H9 (cell line): ENCODE results near the gene MAPK8IP3. TPM values are rescaled to one million over a fixed set of nuclear protein-coding genes. Genes with fewer than 3 reads are reported as not detected.
A peak's percentile ranks its signal among the peaks of the same experiment; 100 is the strongest.

ENCODE experiments used
- DNase-seq: peaks from one replicate; pipeline ENCODE4 v3.0.0-alpha.2; 2017
- H2AFZ ChIP-seq: one replicate; pipeline ENCODE4 v1.6.1; 2013; ENCODE audit warnings: mild to moderate bottlenecking, low read length, control low read depth, moderate library complexity
- H2AK5ac ChIP-seq: 2 replicates; pipeline ENCODE4 v1.6.1; 2013; ENCODE audit warnings: low read length, control low read depth, mixed read lengths; ENCODE audit not compliant: insufficient read length
- H2BK120ac ChIP-seq: one replicate; pipeline ENCODE4 v1.6.1; 2013; ENCODE audit warnings: low read depth, mild to moderate bottlenecking, low read length, control low read depth, inconsistent platforms; ENCODE audit not compliant: poor library complexity, severe bottlenecking
- H2BK12ac ChIP-seq: 2 replicates; pipeline ENCODE4 v1.6.1; 2013; ENCODE audit warnings: low read length, control low read depth, mixed read lengths, low read depth; ENCODE audit not compliant: insufficient read length
- H2BK15ac ChIP-seq: 2 replicates; pipeline ENCODE4 v1.6.1; 2013; ENCODE audit warnings: low read depth, low read length, control low read depth
- H2BK20ac ChIP-seq: one replicate; pipeline ENCODE4 v1.6.1; 2013; ENCODE audit warnings: low read depth, mild to moderate bottlenecking, low read length, control low read depth, inconsistent platforms; ENCODE audit not compliant: poor library complexity, severe bottlenecking
- H2BK5ac ChIP-seq: 2 replicates; pipeline ENCODE4 v1.6.1; 2013; ENCODE audit warnings: low read length, control low read depth, mixed read lengths; ENCODE audit not compliant: insufficient read length
- H3K14ac ChIP-seq: 2 replicates; pipeline ENCODE4 v1.6.1; 2013; ENCODE audit warnings: low read length, control low read depth; ENCODE audit not compliant: insufficient read depth
- H3K18ac ChIP-seq: 2 replicates; pipeline ENCODE4 v1.6.1; 2013; ENCODE audit warnings: low read depth, mild to moderate bottlenecking, mixed read lengths, low read length, control low read depth; ENCODE audit not compliant: insufficient read length
- H3K23ac ChIP-seq: 2 replicates; pipeline ENCODE4 v1.6.1; 2013; ENCODE audit warnings: low read length, control low read depth, mixed read lengths, low read depth; ENCODE audit not compliant: insufficient read length
- H3K23me2 ChIP-seq: 2 replicates; pipeline ENCODE4 v1.6.1; 2013; ENCODE audit warnings: low read depth, mild to moderate bottlenecking, mixed read lengths, low read length, control low read depth; ENCODE audit not compliant: insufficient read length, poor library complexity, severe bottlenecking
- H3K27ac ChIP-seq: 2 replicates; pipeline ENCODE4 v1.5.1; 2013; ENCODE audit warnings: low read length, control low read depth, mixed read lengths, low read depth; ENCODE audit not compliant: insufficient read length
- H3K27me3 ChIP-seq: 2 replicates; pipeline ENCODE4 v1.6.1; 2013; ENCODE audit warnings: low read length, control low read depth, inconsistent platforms; ENCODE audit not compliant: insufficient read depth
- H3K4ac ChIP-seq: 2 replicates; pipeline ENCODE4 v1.6.1; 2013; ENCODE audit warnings: low read depth, mild to moderate bottlenecking, control low read depth, inconsistent platforms, low read length, moderate library complexity
- H3K4me1 ChIP-seq: 2 replicates; pipeline ENCODE4 v1.6.1; 2013; ENCODE audit warnings: low read length, control low read depth, inconsistent platforms; ENCODE audit not compliant: insufficient read depth
- H3K4me2 ChIP-seq: 2 replicates; pipeline ENCODE4 v1.6.1; 2013; ENCODE audit warnings: low read length, control low read depth, mixed read lengths; ENCODE audit not compliant: insufficient read length, insufficient read depth
- H3K56ac ChIP-seq: 2 replicates; pipeline ENCODE4 v1.6.1; 2013; ENCODE audit warnings: low read depth, mild to moderate bottlenecking, mixed read lengths, low read length, control low read depth; ENCODE audit not compliant: insufficient read length
- H3K79me1 ChIP-seq: 2 replicates; pipeline ENCODE4 v1.6.1; 2013; ENCODE audit warnings: low read depth, mild to moderate bottlenecking, moderate library complexity, low read length, control low read depth, inconsistent platforms; ENCODE audit not compliant: insufficient read depth, poor library complexity, severe bottlenecking
- H3K79me2 ChIP-seq: 2 replicates; pipeline ENCODE4 v1.6.1; 2013; ENCODE audit warnings: low read length, control low read depth, inconsistent platforms; ENCODE audit not compliant: insufficient read depth
- H3K9ac ChIP-seq: 2 replicates; pipeline ENCODE4 v1.6.1; 2013; ENCODE audit warnings: low read length, control low read depth, mixed read lengths; ENCODE audit not compliant: insufficient read length; ENCODE audit errors: extremely low read depth
- H3K9me3 ChIP-seq: one replicate; pipeline ENCODE4 v1.6.1; 2013; ENCODE audit warnings: low read depth, low read length, inconsistent platforms; ENCODE audit not compliant: control insufficient read depth
- H3T11ph ChIP-seq: one replicate; pipeline ENCODE4 v1.6.1; 2013; ENCODE audit warnings: mild to moderate bottlenecking, low read length, control low read depth, inconsistent platforms
- H4K20me1 ChIP-seq: one replicate; pipeline ENCODE4 v1.6.1; 2013; ENCODE audit not compliant: control insufficient read depth, insufficient read length, insufficient read depth
- H4K5ac ChIP-seq: 2 replicates; pipeline ENCODE4 v1.6.1; 2013; ENCODE audit warnings: low read depth, mild to moderate bottlenecking, mixed read lengths, low read length, control low read depth; ENCODE audit not compliant: insufficient read length
- H4K8ac ChIP-seq: replicated peaks from 2 replicates; pipeline ENCODE4 v1.6.1; 2013; ENCODE audit warnings: low read length, control low read depth, mixed read lengths, low read depth; ENCODE audit not compliant: insufficient read length
- H4K91ac ChIP-seq: 2 replicates; pipeline ENCODE4 v1.6.1; 2013; ENCODE audit warnings: low read depth, mild to moderate bottlenecking, moderate library complexity, mixed read lengths, low read length, control low read depth; ENCODE audit not compliant: insufficient read length
- H3K27ac Mint-ChIP-seq, 3 experiments: 2 replicates in 2 of 3; 3 replicates in 1 of 3; pipeline ENCODE4 v1.8.0; 2020 to 2021; ENCODE audit warnings: mixed read lengths in 3 of 3, mild to moderate bottlenecking in 1 of 3, moderate library complexity in 1 of 3
- H3K27me3 Mint-ChIP-seq: 2 replicates; pipeline ENCODE4 v1.8.0; 2021; ENCODE audit warnings: low read depth, mild to moderate bottlenecking, moderate library complexity, mixed read lengths
- H3K36me3 Mint-ChIP-seq, 3 experiments: 2 replicates in 2 of 3; 3 replicates in 1 of 3; pipeline ENCODE4 v1.8.0; 2020 to 2021; ENCODE audit warnings: low read depth in 3 of 3, mixed read lengths in 3 of 3; ENCODE audit not compliant: insufficient read depth in 1 of 3
- H3K4me1 Mint-ChIP-seq, 2 experiments: 2 replicates each; pipeline ENCODE4 v1.8.0; 2020; ENCODE audit warnings: mixed read lengths in 2 of 2
- H3K4me3 Mint-ChIP-seq, 2 experiments: 2 replicates in 1 of 2; 3 replicates in 1 of 2; pipeline ENCODE4 v1.8.0; 2020 to 2021; ENCODE audit warnings: mild to moderate bottlenecking in 2 of 2, mixed read lengths in 2 of 2, moderate library complexity in 1 of 2
- H3K9me3 Mint-ChIP-seq, 2 experiments: 2 replicates in 1 of 2; 3 replicates in 1 of 2; pipeline ENCODE4 v1.8.0; 2020; ENCODE audit warnings: mild to moderate bottlenecking in 2 of 2, mixed read lengths in 2 of 2, moderate library complexity in 1 of 2
- WGBS: extraction: QIAGEN DNeasy Blood & Tissue Kit; methylation state at CpG from one replicate; pipeline ENCODE4 v1.1.7; 2013; ENCODE audit warnings: missing lambda C conversion rate, low lambda C conversion rate, mixed read lengths; ENCODE audit not compliant: insufficient read length; ENCODE audit errors: extremely low coverage; 5-methylcytosine and 5-hydroxymethylcytosine counted together
- total RNA-seq: library from RNA; stranded (reverse); gene quantifications from 2 replicates; pipeline ENCODE4 v1.2.1, GENCODE V29; 2021
- TF ChIP-seq, protein P1 (sequence below): fragments of 200-600 bp; sonication (generic); conservative IDR thresholded peaks from 3 replicates; pipeline ENCODE4 v1.8.0; 2021; ENCODE audit warnings: antibody characterized with exemption, mild to moderate bottlenecking

MAPK8IP3 gene
- total RNA-seq, 1 experiment from 2014 or later = 51.3 TPM

DNA sequence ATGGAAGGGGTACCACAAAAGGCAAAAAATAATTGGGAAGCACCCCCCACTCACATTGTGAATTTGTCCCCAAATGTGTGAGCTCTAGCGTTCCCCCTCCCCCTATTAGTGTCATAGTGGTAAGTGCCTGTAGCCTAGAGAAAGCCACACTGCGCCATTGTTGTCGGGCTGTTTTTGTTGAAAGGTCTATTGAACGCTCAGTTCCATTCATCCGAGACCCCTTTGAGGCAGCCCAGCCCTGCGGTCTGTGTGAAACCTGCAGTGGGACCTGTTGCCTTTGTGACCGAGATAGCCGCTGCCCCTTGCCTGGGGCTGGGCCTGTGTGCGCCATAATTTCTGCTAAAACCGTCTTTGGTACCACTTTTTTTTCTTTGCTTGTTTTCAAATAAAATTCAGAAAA is 25.0 kb upstream of the MAPK8IP3 start:
- Mint-ChIP-seq H3K4me3 (peak overlapping the region; percentile 36 to 99; a peak in 1 of 5 replicates), H3K27ac (peak overlapping the region; percentile 36 to 65 (median 42); a peak in 3 of 7 replicates), H3K36me3 (peaks cover 13 to 58% (median 42%) of the 10 kb centered on the region in 3 experiments; a peak in 6 of 7 replicates), H3K4me1 (peaks cover 29 to 31% of the 10 kb centered on the region in 2 experiments), H3K27me3 (no peaks in the 10 kb centered on the region; the same call in 1 of the 2 replicates), H3K9me3 (no peaks in the 10 kb centered on the region)
- Histone ChIP-seq H3K4me1 (no peaks in the 10 kb centered on the region), H3K4me2 (no peak overlapping the region), H3K4ac (no peak overlapping the region), H3K23ac (no peak overlapping the region), H3K27ac (no peak overlapping the region), H2AFZ (no peak overlapping the region), H3K79me1 (peaks cover 3% of the 10 kb centered on the region), H3T11ph (no peak overlapping the region), H2BK12ac (no peak overlapping the region), H3K14ac (no peak overlapping the region), H4K20me1 (peaks cover 4% of the 10 kb centered on the region), H4K91ac (no peak overlapping the region), H3K9ac (no peak overlapping the region), H2BK15ac (no peak overlapping the region), H3K9me3 (no peaks in the 10 kb centered on the region), H3K23me2 (peaks cover 6% of the 10 kb centered on the region), H3K79me2 (peaks cover 57% of the 10 kb centered on the region), H2BK5ac (no peak overlapping the region), H2AK5ac (no peak overlapping the region), H3K27me3 (no peaks in the 10 kb centered on the region), H3K18ac (no peak overlapping the region), H3K56ac (no peak overlapping the region), H2BK20ac (no peak overlapping the region), H2BK120ac (no peak overlapping the region), H4K5ac (no peak overlapping the region), H4K8ac (no peak overlapping the region)
- TF ChIP-seq, protein P1, sequence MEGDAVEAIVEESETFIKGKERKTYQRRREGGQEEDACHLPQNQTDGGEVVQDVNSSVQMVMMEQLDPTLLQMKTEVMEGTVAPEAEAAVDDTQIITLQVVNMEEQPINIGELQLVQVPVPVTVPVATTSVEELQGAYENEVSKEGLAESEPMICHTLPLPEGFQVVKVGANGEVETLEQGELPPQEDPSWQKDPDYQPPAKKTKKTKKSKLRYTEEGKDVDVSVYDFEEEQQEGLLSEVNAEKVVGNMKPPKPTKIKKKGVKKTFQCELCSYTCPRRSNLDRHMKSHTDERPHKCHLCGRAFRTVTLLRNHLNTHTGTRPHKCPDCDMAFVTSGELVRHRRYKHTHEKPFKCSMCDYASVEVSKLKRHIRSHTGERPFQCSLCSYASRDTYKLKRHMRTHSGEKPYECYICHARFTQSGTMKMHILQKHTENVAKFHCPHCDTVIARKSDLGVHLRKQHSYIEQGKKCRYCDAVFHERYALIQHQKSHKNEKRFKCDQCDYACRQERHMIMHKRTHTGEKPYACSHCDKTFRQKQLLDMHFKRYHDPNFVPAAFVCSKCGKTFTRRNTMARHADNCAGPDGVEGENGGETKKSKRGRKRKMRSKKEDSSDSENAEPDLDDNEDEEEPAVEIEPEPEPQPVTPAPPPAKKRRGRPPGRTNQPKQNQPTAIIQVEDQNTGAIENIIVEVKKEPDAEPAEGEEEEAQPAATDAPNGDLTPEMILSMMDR = no peak
- no CpG with 5 or more reads among the region's 10 CpGs for WGBS
- no peak for DNase-seq
